Measurements from ENCODE around the gene RIT1.
"Not testable (repeated sequence)": the region's sequence is repeated elsewhere in the genome, so short reads cannot be mapped to it uniquely, and the experiment has no call there.

Gene RIT1

DNA sequence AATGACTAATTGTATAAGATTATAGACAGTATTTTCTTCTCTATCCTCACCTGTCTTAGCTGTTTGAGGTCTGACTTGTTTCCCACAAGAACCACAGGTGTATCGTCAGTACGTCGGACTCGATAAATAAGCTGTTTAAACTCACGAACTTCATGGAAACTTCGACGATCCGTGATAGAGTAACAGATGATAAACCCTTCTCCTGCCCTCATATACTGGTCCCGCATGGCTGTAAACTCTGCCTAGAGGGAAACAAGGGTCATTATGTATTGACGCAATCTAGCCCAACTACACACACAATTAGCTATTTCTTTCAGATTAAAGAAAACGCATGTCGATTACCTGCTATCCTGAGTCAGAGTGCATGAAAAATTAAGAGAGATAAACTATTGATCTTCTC, 6.9 kb downstream of the RIT1 start:
- H3K36me3 ChIP-seq: peaks cover 99% of the 10 kb centered on the region

DNA sequence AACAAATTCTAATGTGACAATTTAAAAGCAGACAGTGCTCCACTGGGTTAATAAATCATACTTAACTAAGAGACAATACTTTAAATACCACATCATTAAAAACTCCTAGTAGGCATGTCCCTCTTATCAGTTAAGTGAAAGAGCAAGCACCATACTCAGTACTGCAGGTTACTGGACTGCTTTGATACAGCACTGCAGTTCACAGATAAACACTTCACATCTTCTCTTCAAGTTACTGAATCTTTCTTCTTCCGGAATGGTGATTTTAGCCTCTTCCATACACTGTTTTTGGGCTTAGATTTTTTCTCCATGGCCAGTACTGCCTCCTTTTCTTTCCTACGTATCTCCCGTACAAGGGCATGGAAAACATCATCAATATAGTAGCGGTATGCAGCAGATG, 11.0 kb downstream of the RIT1 start:
- H3K27me3 ChIP-seq (ENCODE audit: insufficient read depth, low read depth, severe bottlenecking): no peaks in the 10 kb centered on the region
- peaks cover 82% of the 10 kb centered on the region for H3K36me3 ChIP-seq
- DNase-seq: no peak
- no peak for TF ChIP-seq CTCF (IDR thresholded peaks at IDR 0.05; ENCODE audit: low read depth, low read length)
- no peak overlapping the region for H3K27ac ChIP-seq
- H3K9me3 ChIP-seq (ENCODE audit: severe bottlenecking): no peaks in the 10 kb centered on the region
- no peak overlapping the region for H3K4me3 ChIP-seq (ENCODE audit: low read depth, low read length)

More for the DNA sequence above, 6.9 kb downstream of the RIT1 start:
- no peaks in the 10 kb centered on the region for H3K9me3 ChIP-seq (ENCODE audit: severe bottlenecking)
- no peak overlapping the region for H3K4me3 ChIP-seq (ENCODE audit: low read depth, low read length)
- H3K27me3 ChIP-seq (ENCODE audit: insufficient read depth, low read depth, severe bottlenecking): no peaks in the 10 kb centered on the region
- no peak overlapping the region for H3K27ac ChIP-seq
- TF ChIP-seq CTCF (IDR thresholded peaks at IDR 0.05; ENCODE audit: low read depth, low read length): no peak
- DNase-seq: no peak

DNA sequence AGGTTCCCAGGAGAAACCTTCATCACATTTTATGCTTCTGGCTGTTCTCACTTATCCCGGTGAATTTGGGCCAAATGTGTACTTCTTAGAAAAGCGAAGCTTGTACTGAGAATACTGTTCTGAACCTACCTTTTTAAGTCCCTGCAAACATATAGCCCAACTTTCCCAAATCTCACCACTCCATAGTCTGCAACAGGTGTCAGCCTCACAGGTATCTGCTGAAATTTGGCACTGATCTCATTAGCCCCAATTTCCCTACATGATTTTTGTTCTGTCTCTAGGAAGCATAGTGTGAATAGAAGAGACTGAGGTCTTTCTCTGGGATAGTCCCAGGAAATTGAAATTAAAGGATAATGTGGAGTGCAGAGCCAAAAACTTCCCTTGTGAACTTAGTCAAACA, 11.5 kb downstream of the RIT1 start:
- Histone ChIP-seq H3K4me3 (ENCODE audit: low read depth, low read length) (no peak overlapping the region), H3K36me3 (peaks cover 77% of the 10 kb centered on the region), H3K27me3 (ENCODE audit: insufficient read depth, low read depth, severe bottlenecking) (no peaks in the 10 kb centered on the region), H3K9me3 (ENCODE audit: severe bottlenecking) (no peaks in the 10 kb centered on the region), H3K27ac (no peak overlapping the region)
- TF ChIP-seq CTCF (IDR thresholded peaks at IDR 0.05; ENCODE audit: low read depth, low read length): no peak
- no peak for DNase-seq

DNA sequence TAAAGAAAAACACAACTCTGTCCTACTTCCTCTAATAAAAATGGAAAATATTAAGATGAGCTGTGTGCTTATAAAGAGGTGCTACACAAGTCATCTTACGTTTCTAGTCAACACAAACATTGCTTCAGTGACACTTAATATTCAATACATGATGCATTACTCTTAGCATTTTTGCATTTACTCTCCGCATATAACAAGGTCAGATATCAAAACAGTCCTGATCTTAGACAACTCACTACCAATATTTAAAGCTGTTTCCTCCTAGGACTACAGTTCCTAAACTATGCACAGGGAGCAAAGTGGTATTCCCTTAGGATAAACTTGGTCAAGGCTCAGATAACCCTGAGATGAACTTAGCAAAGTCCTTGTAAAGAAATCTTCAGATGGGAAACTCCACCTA, 12.3 kb downstream of the RIT1 start:
- Histone ChIP-seq H3K27ac (no peak overlapping the region), H3K4me3 (ENCODE audit: low read depth, low read length) (no peak overlapping the region), H3K27me3 (ENCODE audit: insufficient read depth, low read depth, severe bottlenecking) (no peaks in the 10 kb centered on the region), H3K36me3 (peaks cover 69% of the 10 kb centered on the region), H3K9me3 (ENCODE audit: severe bottlenecking) (no peaks in the 10 kb centered on the region)
- TF ChIP-seq CTCF (IDR thresholded peaks at IDR 0.05; ENCODE audit: low read depth, low read length): no peak
- DNase-seq: no peak

DNA sequence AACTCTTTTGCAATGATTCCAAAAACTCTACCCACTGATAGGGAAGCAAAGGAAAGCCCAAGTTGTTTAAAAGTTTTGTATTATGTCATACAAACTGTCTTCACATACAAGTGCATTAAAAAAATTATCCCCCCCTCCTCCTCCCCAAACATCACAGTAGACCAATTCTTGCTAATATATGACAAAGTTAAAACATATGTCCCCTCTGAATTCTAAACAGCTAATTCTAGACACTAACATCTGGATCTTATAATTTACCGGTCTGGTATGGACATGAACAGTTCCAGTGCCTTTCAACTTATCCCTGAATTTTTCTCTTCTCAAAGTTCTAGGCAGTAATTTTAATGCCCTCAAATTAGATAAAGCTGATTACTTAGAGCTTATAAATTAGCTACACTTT, 13.4 kb downstream of the RIT1 start:
- H3K36me3 ChIP-seq: peaks cover 58% of the 10 kb centered on the region
- DNase-seq: no peak
- TF ChIP-seq CTCF (IDR thresholded peaks at IDR 0.05; ENCODE audit: low read depth, low read length): no peak
- no peak overlapping the region for H3K27ac ChIP-seq
- H3K9me3 ChIP-seq (ENCODE audit: severe bottlenecking): no peaks in the 10 kb centered on the region
- H3K4me3 ChIP-seq (ENCODE audit: low read depth, low read length): no peak overlapping the region
- no peaks in the 10 kb centered on the region for H3K27me3 ChIP-seq (ENCODE audit: insufficient read depth, low read depth, severe bottlenecking)

GRCh38 chr1:155896476-155896875, 14.7 kb downstream of the RIT1 start:
- not testable (repeated sequence) for H3K9me3 ChIP-seq (ENCODE audit: severe bottlenecking); DNase-seq; H3K27ac ChIP-seq; H3K27me3 ChIP-seq (ENCODE audit: insufficient read depth, low read depth, severe bottlenecking); H3K4me3 ChIP-seq (ENCODE audit: low read depth, low read length)
- peaks cover 46% of the 10 kb centered on the region for H3K36me3 ChIP-seq

DNA sequence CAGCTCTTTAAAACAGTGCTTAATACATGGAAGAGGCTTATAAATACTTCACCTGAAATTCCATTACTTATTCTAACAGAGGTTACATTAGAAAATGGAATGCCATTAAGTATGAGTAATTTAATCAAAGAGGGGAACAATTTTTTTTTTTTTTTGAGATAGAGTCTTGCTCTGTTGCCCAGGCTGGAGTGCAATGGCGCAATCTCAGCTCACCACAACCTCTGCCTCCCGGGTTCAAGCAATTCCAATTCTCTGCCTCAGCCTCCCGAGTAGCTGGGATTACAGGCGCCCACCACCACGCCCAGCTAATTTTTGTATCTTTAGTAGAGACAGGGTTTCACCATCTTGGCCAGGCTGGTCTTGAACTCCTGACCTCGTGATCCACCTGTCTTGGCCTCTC, 15.5 kb downstream of the RIT1 start:
- not testable (repeated sequence) for H3K4me3 ChIP-seq (ENCODE audit: low read depth, low read length); H3K27me3 ChIP-seq (ENCODE audit: insufficient read depth, low read depth, severe bottlenecking); H3K9me3 ChIP-seq (ENCODE audit: severe bottlenecking); DNase-seq; H3K27ac ChIP-seq
- peaks cover 38% of the 10 kb centered on the region for H3K36me3 ChIP-seq
